GM10847 (cell line): ENCODE results near the gene ITGA2.

Source experiments
- POLR2A ChIP-seq: IDR thresholded peaks from 2 replicates; pipeline ENCODE4 v1.6.1; 2011; ENCODE audit not compliant: insufficient read length; ENCODE audit errors: extremely low read depth

Gene ITGA2

GRCh38 chr5:52999344-52999949, 10.3 kb downstream of the ITGA2 start:
- no peak for TF ChIP-seq POLR2A

DNA sequence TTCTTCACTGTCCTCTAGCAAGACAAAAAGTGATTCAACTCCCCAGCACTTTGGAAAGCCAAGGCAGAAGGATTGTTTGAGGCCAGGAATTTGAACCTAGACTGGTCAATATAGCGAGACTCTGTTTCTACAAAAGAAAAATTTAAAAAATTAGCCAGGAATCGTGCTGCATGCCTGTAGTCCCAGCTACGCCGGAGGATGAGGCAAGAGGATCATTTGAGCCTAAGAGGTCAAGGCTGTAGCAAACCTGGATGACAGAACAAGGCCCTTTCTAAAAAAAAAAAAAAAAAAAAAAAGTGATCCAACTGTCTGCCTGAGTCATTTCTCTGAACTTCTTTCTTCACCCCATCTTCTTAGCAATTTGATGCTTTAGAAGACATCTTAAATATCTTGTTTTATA, 12.4 kb downstream of the ITGA2 start:
- no peak for TF ChIP-seq POLR2A

- no peak for TF ChIP-seq POLR2A
These were observed 13.3 kb downstream of the ITGA2 start for GRCh38 chr5:53002491-53002890.

DNA sequence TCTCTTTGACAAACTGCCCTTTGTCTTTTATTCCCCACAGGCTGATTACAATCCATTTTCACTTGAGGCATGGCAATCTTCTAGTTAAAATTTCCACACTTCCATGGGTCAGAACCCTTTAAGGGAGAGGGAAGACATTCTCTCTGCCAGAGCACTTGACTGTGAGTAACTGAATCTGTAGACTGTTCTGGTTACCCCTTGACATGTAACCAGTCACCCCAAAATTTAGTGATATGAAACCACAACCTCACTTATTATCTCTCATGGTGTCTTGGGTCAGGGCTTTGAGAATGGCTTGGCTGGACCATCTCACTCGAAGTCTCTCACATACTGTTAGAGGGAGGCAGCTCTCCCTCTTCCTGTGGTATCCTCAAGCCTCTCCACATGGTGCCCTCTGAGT, 14.0 kb downstream of the ITGA2 start:
- no peak for TF ChIP-seq POLR2A

DNA sequence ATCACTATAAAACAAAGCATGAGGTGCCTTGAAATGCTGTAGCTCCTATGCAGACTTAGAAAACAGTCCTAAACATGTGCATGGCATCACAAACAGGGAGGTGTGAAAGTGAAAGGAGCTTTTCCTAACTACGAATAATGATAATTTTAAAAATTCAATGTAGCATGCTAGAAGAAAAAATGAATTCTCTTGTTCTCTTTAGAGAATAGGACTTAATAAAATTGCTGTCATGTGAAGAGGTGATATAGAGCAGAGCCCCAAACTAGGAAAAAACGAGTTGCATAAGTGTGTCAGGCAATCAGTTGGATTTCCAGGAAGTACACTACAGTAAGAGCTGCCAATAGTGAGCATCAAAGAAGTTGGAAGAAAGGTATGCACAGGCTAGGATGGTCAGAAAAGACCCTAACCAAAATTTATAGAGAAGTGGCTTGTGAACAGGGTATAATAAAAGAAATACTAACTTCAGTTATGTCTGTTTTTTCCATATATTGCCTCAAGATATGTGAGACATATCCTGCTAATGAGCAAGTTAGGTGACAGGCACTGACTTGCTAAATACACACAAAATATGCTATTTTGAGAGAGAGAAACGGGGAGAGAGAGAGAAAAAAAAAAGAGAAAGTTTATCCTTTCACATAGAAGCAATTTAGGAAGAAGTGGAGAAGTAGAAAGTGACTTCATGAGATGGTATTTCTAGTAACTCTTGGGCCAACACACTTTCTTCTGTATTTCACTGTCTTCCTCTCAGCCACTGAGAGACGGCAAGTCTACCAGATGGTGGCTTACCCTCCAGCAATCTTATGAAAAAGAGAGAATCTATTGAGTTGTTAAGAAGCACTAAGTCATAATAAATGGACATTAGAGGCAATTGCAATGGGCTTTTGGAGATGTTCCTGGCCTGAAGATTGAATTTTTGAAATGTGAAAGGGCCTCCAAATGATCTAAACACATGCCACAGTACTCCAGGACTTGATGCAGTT, 18.0 kb downstream of the ITGA2 start:
- TF ChIP-seq POLR2A: no peak

- no peak for TF ChIP-seq POLR2A
These were observed 19.6 kb downstream of the ITGA2 start for GRCh38 chr5:53008751-53009150.

DNA sequence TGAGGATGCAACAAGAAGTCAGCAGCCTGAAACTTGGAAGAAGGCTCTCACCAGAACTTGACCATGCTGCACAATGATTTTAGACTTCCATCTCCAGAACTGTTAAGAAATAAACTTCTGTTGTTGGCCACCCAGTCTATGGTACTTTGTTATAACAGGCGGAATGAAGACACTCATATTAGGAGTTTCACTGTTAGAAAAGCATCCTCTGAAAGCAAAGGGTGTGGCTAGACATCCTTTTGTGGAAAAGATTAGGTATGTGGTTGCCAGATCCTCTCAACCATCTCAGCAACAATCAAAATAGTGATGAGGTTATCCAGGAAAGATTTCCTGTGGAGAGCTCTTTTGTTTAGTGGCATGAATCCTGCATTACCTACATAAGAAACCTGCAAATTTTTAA, 20.7 kb downstream of the ITGA2 start:
- no peak for TF ChIP-seq POLR2A

DNA sequence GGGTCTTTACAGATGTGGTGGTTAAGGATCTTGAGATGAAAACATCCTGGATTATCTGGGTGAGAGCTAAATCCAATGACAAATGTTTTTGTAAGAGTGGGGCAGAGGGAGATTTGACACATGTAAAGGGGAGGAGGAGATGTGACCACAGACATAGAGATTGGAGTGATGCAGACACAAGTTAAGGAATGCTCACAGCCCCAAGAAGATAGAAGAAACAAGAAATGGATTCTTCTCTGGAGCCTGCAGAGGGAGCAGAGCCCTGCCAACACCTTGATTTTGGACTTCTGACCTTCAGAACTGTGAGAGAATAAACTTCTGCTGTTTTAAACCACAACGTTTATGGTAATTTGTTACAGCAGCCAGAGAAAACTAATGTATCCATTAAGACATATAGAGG, 21.7 kb downstream of the ITGA2 start:
- no peak for TF ChIP-seq POLR2A

- TF ChIP-seq POLR2A: no peak
These were observed 22.1 kb downstream of the ITGA2 start for GRCh38 chr5:53011233-53011632.

DNA sequence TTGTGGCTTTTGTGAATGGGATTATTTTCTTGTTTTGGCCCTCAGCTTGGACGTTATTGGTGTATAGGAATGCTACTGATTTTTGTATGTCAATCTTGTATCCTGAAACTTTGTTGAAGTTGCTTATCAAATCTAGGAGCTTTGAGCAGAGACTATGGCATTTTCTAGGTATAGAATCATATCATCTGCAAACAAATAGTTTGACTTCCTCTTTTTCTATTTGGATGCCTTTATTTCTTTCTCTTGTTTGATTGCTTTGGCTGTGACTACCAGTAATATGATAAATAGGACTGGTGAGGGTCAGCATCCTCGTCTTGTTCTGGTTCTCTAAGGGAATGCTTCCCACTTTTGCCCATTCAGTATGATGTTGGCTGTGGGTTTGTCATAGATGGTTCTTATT, 24.7 kb downstream of the ITGA2 start:
- no peak for TF ChIP-seq POLR2A

- no peak for TF ChIP-seq POLR2A
These were observed 28.2 kb downstream of the ITGA2 start for GRCh38 chr5:53017383-53017782.

DNA sequence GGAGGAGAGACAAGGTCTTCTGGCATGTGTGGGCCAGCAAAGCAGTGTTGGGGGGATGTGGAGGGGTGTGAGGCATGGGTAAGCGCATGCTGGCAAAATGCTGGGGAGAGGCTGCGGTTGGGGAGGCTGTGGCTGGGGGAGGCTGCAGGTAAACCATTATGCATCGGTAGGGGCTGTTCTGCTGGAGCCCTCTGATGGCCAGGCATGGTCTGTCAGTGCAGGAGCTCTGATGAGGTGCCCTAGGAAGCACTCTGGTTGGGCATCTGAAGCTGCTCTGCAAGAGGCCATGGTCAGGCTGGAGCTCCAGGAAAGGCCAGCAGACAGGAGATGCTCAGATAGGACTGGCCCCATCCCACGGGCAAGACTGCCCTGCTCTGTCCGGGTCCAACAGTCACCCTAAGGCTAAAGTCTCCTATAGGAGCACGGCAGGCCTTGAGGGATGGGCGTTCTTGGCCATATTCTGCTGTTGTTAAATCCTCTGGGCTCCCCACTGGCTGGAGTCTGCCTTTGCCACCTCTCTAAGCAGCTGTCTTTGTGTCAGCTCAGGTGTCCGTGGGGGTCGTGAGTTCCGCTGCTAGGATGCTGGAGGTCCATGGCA, 28.7 kb downstream of the ITGA2 start:
- TF ChIP-seq POLR2A: no peak

- no peak for TF ChIP-seq POLR2A
These were observed 30.2 kb downstream of the ITGA2 start for GRCh38 chr5:53019320-53019719.

DNA sequence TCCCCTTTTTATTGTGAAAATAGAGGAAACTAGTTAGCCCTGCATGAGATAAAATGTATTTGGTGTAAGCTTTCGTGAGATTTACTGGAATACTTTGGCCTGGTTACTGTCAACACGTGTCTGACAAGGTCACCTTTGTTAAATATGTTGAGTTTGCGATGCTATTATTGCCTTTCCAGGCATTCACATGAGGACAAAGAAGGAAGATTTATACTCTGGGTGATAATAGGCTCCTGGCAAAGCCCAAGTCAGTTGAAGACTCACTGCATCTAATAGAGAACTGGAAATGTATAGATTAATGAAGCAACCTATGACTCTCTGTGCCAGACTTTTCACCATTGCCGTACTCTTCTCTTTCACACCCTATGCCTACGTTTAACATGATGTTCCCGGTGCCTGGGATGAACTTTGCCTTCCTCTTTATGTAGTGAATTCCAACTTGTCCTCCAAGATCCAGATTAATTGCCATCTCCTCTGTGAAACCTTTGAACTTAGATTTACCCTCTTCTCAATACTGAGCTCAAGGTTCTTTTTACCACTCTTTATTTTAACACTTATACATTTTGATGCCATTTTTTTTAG, 33.9 kb downstream of the ITGA2 start:
- no peak for TF ChIP-seq POLR2A

- TF ChIP-seq POLR2A: no peak
These were observed 34.8 kb downstream of the ITGA2 start for GRCh38 chr5:53023969-53024368.

DNA sequence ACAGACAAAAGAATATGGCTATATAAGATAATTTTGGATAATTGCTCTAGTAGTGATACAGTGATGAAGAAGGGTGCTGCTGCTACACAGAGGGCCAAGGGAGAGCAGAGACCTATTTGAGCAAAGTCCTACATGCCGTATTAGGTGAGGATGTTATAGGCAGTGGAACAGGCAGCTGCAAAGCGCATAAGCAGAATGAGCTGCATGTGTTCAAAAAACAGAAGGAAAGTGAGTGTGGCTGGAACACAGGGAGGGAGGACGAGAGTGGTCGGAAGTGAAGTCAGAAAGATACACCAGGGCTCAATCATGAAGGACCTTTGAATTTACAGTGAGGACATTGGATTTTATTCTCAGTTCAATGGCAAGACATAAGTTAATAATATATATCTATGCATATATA, 35.4 kb downstream of the ITGA2 start:
- TF ChIP-seq POLR2A: no peak
